Measurements from ENCODE around the gene ACKR2. TPM values are rescaled to one million over a fixed set of nuclear protein-coding genes. Genes with fewer than 3 reads are reported as not detected.

Gene ACKR2
- total RNA-seq, 1 donor from 2014 or later = 1.0 TPM

DNA sequence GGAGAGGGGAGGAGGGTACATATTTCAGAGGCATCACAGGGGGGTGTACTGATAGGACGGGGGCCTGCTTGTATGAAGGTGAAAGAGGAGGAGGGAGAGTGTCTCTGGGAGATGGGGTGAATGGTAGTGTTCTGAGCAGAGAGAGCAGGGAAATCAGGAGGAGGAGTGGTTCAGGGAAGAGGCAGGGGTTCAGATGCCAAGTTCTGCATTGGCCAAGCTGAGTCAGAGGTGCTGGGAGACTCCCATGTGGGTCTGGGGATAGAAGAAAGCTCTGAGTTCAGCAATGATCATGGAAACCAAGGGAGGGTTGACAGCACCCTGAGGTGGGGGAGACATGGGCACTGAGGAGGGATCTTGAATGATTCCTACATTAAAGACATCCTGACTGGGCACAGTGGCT is 63.5 kb downstream of the ACKR2 start:
- H3K4me1 Mint-ChIP-seq (ENCODE audit: low read depth) = peaks cover 3% of the 10 kb centered on the region

DNA sequence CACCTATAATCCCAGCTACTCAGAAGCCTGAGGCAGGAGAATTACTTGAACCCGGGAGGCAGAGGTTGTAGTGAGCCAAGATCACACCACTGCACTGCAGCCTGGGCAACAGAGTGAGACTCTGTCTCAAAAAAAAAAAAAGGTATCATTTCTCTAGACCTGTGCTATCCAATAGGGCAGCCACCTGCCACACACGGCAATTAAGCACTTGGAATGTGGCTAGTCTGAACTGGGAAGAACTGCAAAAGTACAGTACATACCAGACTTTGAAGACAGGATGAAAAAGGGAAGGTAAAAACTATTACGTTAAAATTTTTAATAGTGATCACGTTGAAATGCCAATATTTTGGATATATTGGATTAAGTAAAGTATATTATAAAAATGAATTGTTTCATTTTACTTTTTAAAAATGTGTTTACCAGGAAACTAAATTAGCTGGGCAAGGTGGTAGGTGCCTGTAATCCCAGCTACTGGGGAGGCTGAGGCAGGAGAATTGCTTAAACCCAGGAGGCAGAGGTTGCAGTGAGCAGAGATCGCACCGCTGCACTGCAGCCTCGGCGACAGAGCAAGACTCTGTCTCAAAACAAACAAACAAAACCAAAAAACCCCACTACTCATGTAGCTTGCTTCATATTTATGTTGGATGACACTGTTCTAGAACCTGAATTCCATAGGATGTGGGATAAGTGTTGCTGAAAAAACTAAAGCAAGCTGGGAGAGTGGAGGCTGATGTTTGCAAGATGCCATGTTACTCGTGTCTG is 64.2 kb downstream of the ACKR2 start:
- peaks cover 3% of the 10 kb centered on the region for H3K4me1 Mint-ChIP-seq (ENCODE audit: low read depth)
- H3K27me3 Mint-ChIP-seq (ENCODE audit: low read depth) = peaks cover 36% of the 10 kb centered on the region
- TF ChIP-seq CTCF (IDR thresholded peaks at IDR 0.05) = no peak
- H3K4me3 Mint-ChIP-seq (ENCODE audit: unreplicated experiment) = no peak overlapping the region
- DNase-seq (ENCODE audit: low spot score) = no peak
- H3K36me3 Mint-ChIP-seq (ENCODE audit: low read depth) = no peaks in the 10 kb centered on the region
- H3K9me3 Mint-ChIP-seq (ENCODE audit: low read depth) = no peaks in the 10 kb centered on the region
- no peak overlapping the region for H3K27ac Mint-ChIP-seq (ENCODE audit: unreplicated experiment)

More for the DNA sequence above, 63.5 kb downstream of the ACKR2 start:
- no peak for DNase-seq (ENCODE audit: low spot score)
- no peak overlapping the region for H3K4me3 Mint-ChIP-seq (ENCODE audit: unreplicated experiment)
- H3K27ac Mint-ChIP-seq (ENCODE audit: unreplicated experiment) = no peak overlapping the region
- H3K9me3 Mint-ChIP-seq (ENCODE audit: low read depth) = no peaks in the 10 kb centered on the region
- no peak for TF ChIP-seq CTCF (IDR thresholded peaks at IDR 0.05)
- peaks cover 39% of the 10 kb centered on the region for H3K27me3 Mint-ChIP-seq (ENCODE audit: low read depth)
- no peaks in the 10 kb centered on the region for H3K36me3 Mint-ChIP-seq (ENCODE audit: low read depth)

GRCh38 chr3:42874749-42875148 is 65.5 kb downstream of the ACKR2 start:
- TF ChIP-seq CTCF (IDR thresholded peaks at IDR 0.05) = no peak
- Mint-ChIP-seq H3K36me3 (ENCODE audit: low read depth) (no peaks in the 10 kb centered on the region), H3K9me3 (ENCODE audit: low read depth) (no peaks in the 10 kb centered on the region), H3K4me3 (ENCODE audit: unreplicated experiment) (no peak overlapping the region), H3K4me1 (ENCODE audit: low read depth) (peaks cover 3% of the 10 kb centered on the region), H3K27ac (ENCODE audit: unreplicated experiment) (no peak overlapping the region), H3K27me3 (ENCODE audit: low read depth) (peaks cover 26% of the 10 kb centered on the region)
- no peak for DNase-seq (ENCODE audit: low spot score)

DNA sequence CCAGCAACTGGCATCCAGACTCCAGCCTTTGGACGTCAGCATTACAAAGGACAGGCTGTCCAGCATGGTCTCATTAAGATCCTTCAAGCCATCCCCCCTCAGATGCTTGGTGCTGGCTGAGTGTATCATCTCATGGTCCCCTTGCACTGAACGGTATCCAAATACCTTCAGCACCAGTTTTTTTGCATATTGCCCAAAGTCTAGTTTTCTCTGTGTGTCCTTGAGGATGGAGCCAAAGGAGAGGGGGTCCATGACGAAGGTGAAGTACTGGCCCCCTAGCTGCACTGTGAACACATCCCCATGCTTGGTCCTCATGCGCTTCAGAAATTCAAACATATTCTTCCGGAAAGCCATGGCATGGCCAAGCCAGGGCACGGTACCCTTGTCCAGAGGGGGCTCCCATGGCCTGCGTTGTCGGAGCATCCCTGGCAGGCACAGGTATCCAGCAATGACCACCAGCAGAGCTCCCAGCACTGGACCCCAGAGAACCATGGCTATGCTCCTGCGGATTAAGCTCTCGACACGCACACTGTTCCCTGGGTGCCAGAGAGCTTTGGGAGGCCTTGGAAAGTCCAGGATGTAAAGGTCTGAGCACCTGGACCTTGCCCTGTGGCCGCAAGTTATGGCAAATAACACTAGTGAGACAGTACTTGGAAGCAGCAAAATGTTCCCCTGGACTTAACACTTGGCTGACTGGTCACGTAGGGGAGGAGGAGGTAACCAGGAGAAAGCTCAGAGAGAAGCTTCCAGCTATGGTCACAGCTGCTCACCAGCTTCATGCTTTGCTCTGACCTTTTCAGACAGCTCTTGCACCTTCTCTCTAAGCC is 66.3 kb downstream of the ACKR2 start, which contains the start of gene CYP8B1:
CYP8B1 (minus strand) TSS at position 555 of the 827 bp plus-strand sequence; CDS start at position 492, 63 bp downstream.
- no peak for DNase-seq (ENCODE audit: low spot score)
- Mint-ChIP-seq H3K36me3 (ENCODE audit: low read depth) (no peaks in the 10 kb centered on the region), H3K9me3 (ENCODE audit: low read depth) (no peaks in the 10 kb centered on the region)

More for the DNA sequence above, 66.3 kb downstream of the ACKR2 start, which contains the start of gene CYP8B1:
- Mint-ChIP-seq H3K27ac (ENCODE audit: unreplicated experiment) (no peak within 1 kb of the TSS), H3K27me3 (ENCODE audit: low read depth) (peaks cover 24% of the 10 kb centered on the region), H3K4me3 (ENCODE audit: unreplicated experiment) (no peak within 1 kb of the TSS), H3K4me1 (ENCODE audit: low read depth) (peaks cover 3% of the 10 kb centered on the region)
- TF ChIP-seq CTCF (IDR thresholded peaks at IDR 0.05) = no peak
